ENCODE results near the gene SENP1. TPM values are rescaled to one million over a fixed set of nuclear protein-coding genes. Genes with fewer than 3 reads are reported as not detected.
A peak's percentile ranks its signal among the peaks of the same experiment; 100 is the strongest.

Gene SENP1
- total and polyA plus RNA-seq, 4 experiments from 2014 or later, result 6.1 to 35.1 (median 19.3) TPM

- Histone ChIP-seq H3K4me1 (ENCODE audit: insufficient read depth, low read length) (no peaks in the 10 kb centered on the region), H3K9me3 (ENCODE audit: control insufficient read depth in 1 of 2, low read length in 2 of 2) (no peaks in the 10 kb centered on the region), H3K27ac (ENCODE audit: low read depth, low read length) (no peak overlapping the region), H3K4me3 (ENCODE audit: low read length in 2 of 2) (no peak overlapping the region), H3K36me3 (ENCODE audit: insufficient read depth, low read length) (peaks cover 26% of the 10 kb centered on the region), H3K27me3 (ENCODE audit: insufficient read depth, low read length) (no peaks in the 10 kb centered on the region)
- ChIA-PET CTCF (ENCODE audit: partially characterized antibody) (interaction anchor here (1.0 to 1.7 kb wide), 2 partner anchors 9 to 86 kb away, joined by 3 to 5 read pairs; no protein-coding TSS in a partner anchor), POLR2A (ENCODE audit: partially characterized antibody) (no interaction called here)
- Mint-ChIP-seq H3K27ac (peak overlapping the region in 1 of 7 donors; percentile 36), H3K4me3 (no peak overlapping the region), H3K27me3 (no peaks in the 10 kb centered on the region), H3K4me1 (no peaks in the 10 kb centered on the region), H3K9me3 (no peaks in the 10 kb centered on the region), H3K36me3 (peaks cover 32 to 64% of the 10 kb centered on the region in 2 donors)
- intact Hi-C loops (cut with micrococcal nuclease), result no loop called here
- DNase-seq, result no peak
Measured at GRCh38 chr12:48078901-48079300, 27.0 kb downstream of the SENP1 start.

- H3K27me3 Mint-ChIP-seq, result no peaks in the 10 kb centered on the region
- intact Hi-C loops (cut with micrococcal nuclease), result no loop called here
- H3K9me3 Mint-ChIP-seq, result no peaks in the 10 kb centered on the region
- no peak for DNase-seq
- CTCF ChIA-PET (ENCODE audit: partially characterized antibody), result no interaction called here
- H3K27ac Mint-ChIP-seq, result peak overlapping the region in 2 of 7 donors; percentile 15 to 25
- no peaks in the 10 kb centered on the region for H3K27me3 ChIP-seq (ENCODE audit: insufficient read depth, low read length)
- POLR2A ChIA-PET (ENCODE audit: partially characterized antibody), result interaction anchor here (0.6 kb wide), 1 partner anchor 12 kb away, joined by 3 read pairs; no protein-coding TSS in a partner anchor
- no peaks in the 10 kb centered on the region for H3K4me1 Mint-ChIP-seq
- H3K27ac ChIP-seq (ENCODE audit: low read depth, low read length), result no peak overlapping the region
- peaks cover 34 to 58% of the 10 kb centered on the region in 2 donors for H3K36me3 Mint-ChIP-seq
- H3K4me1 ChIP-seq (ENCODE audit: insufficient read depth, low read length), result no peaks in the 10 kb centered on the region
- no peaks in the 10 kb centered on the region for H3K9me3 ChIP-seq (ENCODE audit: control insufficient read depth in 1 of 2, low read length in 2 of 2)
- peaks cover 23% of the 10 kb centered on the region for H3K36me3 ChIP-seq (ENCODE audit: insufficient read depth, low read length)
- no peak overlapping the region for H3K4me3 ChIP-seq (ENCODE audit: low read length in 2 of 2)
- no peak overlapping the region for H3K4me3 Mint-ChIP-seq
Measured at GRCh38 chr12:48077111-48077510, 28.8 kb downstream of the SENP1 start.

- Mint-ChIP-seq H3K4me1 (no peaks in the 10 kb centered on the region), H3K27ac (no peak overlapping the region), H3K9me3 (no peaks in the 10 kb centered on the region), H3K27me3 (no peaks in the 10 kb centered on the region), H3K36me3 (peaks cover 37 to 54% of the 10 kb centered on the region in 2 donors), H3K4me3 (no peak overlapping the region)
- H3K36me3 ChIP-seq (ENCODE audit: insufficient read depth, low read length), result peaks cover 23% of the 10 kb centered on the region
- H3K27me3 ChIP-seq (ENCODE audit: insufficient read depth, low read length), result no peaks in the 10 kb centered on the region
- H3K27ac ChIP-seq (ENCODE audit: low read depth, low read length), result no peak overlapping the region
- intact Hi-C loops (cut with micrococcal nuclease), result no loop called here
- no peak for DNase-seq
- H3K4me1 ChIP-seq (ENCODE audit: insufficient read depth, low read length), result no peaks in the 10 kb centered on the region
- H3K4me3 ChIP-seq (ENCODE audit: low read length in 2 of 2), result no peak overlapping the region
- CTCF ChIA-PET (ENCODE audit: partially characterized antibody), result no interaction called here
- POLR2A ChIA-PET (ENCODE audit: partially characterized antibody), result no interaction called here
- H3K9me3 ChIP-seq (ENCODE audit: control insufficient read depth in 1 of 2, low read length in 2 of 2), result no peaks in the 10 kb centered on the region
Measured at GRCh38 chr12:48075832-48076231, 30.0 kb downstream of the SENP1 start.

DNA sequence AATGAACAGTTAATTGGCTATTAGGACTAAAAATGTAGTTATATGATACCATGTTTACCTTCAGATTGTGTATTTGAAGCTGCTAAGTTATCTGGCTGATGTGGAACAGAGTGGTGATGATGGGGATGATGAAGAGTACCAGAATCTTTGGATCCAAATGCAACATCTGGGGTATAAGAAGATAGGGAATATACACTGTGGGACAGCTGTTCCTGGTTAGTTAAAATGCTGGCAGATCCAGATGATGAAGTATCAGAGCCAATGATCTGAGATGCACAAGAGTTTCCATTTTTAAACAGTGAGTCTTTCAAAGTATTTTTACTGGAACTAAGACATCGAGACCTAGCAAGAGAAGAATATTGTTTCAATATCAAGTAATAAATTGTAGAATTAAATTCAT is 31.6 kb downstream of the SENP1 start:
- peak overlapping the region in 1 of 7 donors; percentile 28 for H3K27ac Mint-ChIP-seq
- Histone ChIP-seq H3K4me3 (ENCODE audit: low read length in 2 of 2) (no peak overlapping the region), H3K36me3 (ENCODE audit: insufficient read depth, low read length) (peaks cover 35% of the 10 kb centered on the region), H3K4me1 (ENCODE audit: insufficient read depth, low read length) (no peaks in the 10 kb centered on the region), H3K27ac (ENCODE audit: low read depth, low read length) (no peak overlapping the region), H3K9me3 (ENCODE audit: control insufficient read depth in 1 of 2, low read length in 2 of 2) (no peaks in the 10 kb centered on the region), H3K27me3 (ENCODE audit: insufficient read depth, low read length) (no peaks in the 10 kb centered on the region)
- H3K27me3 Mint-ChIP-seq, result no peaks in the 10 kb centered on the region
- intact Hi-C loops (cut with micrococcal nuclease), result no loop called here
- no peak for DNase-seq
- ChIA-PET POLR2A (ENCODE audit: partially characterized antibody) (no interaction called here), CTCF (ENCODE audit: partially characterized antibody) (no interaction called here)
- peaks cover 44 to 59% of the 10 kb centered on the region in 2 donors for H3K36me3 Mint-ChIP-seq
- no peaks in the 10 kb centered on the region for H3K9me3 Mint-ChIP-seq
- no peaks in the 10 kb centered on the region for H3K4me1 Mint-ChIP-seq
- no peak overlapping the region for H3K4me3 Mint-ChIP-seq

DNA sequence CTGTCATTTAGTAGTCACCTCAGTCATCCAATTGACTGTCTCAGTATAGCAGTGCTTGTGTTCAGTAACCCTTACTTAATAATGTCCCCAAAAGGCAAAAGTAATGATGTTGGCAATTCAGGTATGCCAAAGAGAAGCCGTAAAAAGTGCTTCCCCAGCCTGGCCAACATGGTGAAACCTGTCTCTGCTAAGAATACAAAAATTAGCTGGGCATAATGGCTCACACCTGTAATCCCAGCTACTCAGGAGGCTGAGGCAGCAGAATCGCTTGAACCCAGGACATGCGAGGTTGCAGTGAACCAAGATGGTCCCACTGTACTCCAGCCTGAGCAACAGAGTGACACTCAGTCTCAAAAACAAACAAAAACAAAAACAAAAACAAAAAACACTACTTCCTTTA is 33.6 kb downstream of the SENP1 start:
- H3K9me3 Mint-ChIP-seq, result no peaks in the 10 kb centered on the region
- H3K36me3 Mint-ChIP-seq, result peaks cover 47 to 58% of the 10 kb centered on the region in 2 donors
- no peak overlapping the region for H3K27ac ChIP-seq (ENCODE audit: low read depth, low read length)
- no peaks in the 10 kb centered on the region for H3K4me1 ChIP-seq (ENCODE audit: insufficient read depth, low read length)
- CTCF ChIA-PET (ENCODE audit: partially characterized antibody), result no interaction called here
- intact Hi-C loops (cut with micrococcal nuclease), result no loop called here
- H3K36me3 ChIP-seq (ENCODE audit: insufficient read depth, low read length), result peaks cover 39% of the 10 kb centered on the region
- H3K4me1 Mint-ChIP-seq, result no peaks in the 10 kb centered on the region
- no peaks in the 10 kb centered on the region for H3K27me3 Mint-ChIP-seq
- no peak for DNase-seq
- POLR2A ChIA-PET (ENCODE audit: partially characterized antibody), result no interaction called here
- H3K27me3 ChIP-seq (ENCODE audit: insufficient read depth, low read length), result no peaks in the 10 kb centered on the region
- no peaks in the 10 kb centered on the region for H3K9me3 ChIP-seq (ENCODE audit: control insufficient read depth in 1 of 2, low read length in 2 of 2)
- no peak overlapping the region for H3K27ac Mint-ChIP-seq
- H3K4me3 Mint-ChIP-seq, result no peak overlapping the region
- H3K4me3 ChIP-seq (ENCODE audit: low read length in 2 of 2), result no peak overlapping the region

GRCh38 chr12:48071808-48072207 is 34.1 kb downstream of the SENP1 start:
- POLR2A ChIA-PET (ENCODE audit: partially characterized antibody), result no interaction called here
- no peak overlapping the region for H3K4me3 Mint-ChIP-seq

DNA sequence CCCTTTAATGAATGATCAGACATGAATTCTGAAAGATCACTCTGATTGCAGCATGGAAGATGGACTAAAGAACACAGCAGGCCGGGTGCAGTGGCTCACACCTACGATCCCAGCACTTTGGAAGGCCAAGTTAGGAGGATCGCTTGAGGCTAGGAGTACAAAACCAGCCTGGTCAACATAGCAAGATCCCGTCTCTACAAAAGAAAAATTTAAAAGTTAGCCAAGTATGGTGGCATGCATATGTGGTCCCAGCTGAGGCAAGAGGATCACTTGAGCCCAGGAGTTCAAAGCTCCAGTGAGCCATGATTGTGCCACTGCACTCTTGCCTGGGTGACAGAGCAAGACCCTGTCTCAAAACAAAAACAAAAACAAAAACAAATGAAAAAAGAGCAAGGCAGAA is 35.1 kb downstream of the SENP1 start:
- peaks cover 47 to 59% of the 10 kb centered on the region in 2 donors for H3K36me3 Mint-ChIP-seq

More at GRCh38 chr12:48071808-48072207, 34.1 kb downstream of the SENP1 start:
- no peaks in the 10 kb centered on the region for H3K9me3 Mint-ChIP-seq
- intact Hi-C loops (cut with micrococcal nuclease), result no loop called here
- H3K4me3 ChIP-seq (ENCODE audit: low read length in 2 of 2), result no peak overlapping the region
- CTCF ChIA-PET (ENCODE audit: partially characterized antibody), result no interaction called here
- no peaks in the 10 kb centered on the region for H3K9me3 ChIP-seq (ENCODE audit: control insufficient read depth in 1 of 2, low read length in 2 of 2)
- peaks cover 45 to 58% of the 10 kb centered on the region in 2 donors for H3K36me3 Mint-ChIP-seq
- DNase-seq, result no peak
- H3K4me1 Mint-ChIP-seq, result no peaks in the 10 kb centered on the region
- peaks cover 43% of the 10 kb centered on the region for H3K36me3 ChIP-seq (ENCODE audit: insufficient read depth, low read length)
- H3K27ac ChIP-seq (ENCODE audit: low read depth, low read length), result no peak overlapping the region
- no peaks in the 10 kb centered on the region for H3K27me3 Mint-ChIP-seq
- H3K27ac Mint-ChIP-seq, result no peak overlapping the region
- no peaks in the 10 kb centered on the region for H3K27me3 ChIP-seq (ENCODE audit: insufficient read depth, low read length)
- H3K4me1 ChIP-seq (ENCODE audit: insufficient read depth, low read length), result no peaks in the 10 kb centered on the region

More for the DNA sequence above, 35.1 kb downstream of the SENP1 start:
- no peaks in the 10 kb centered on the region for H3K4me1 Mint-ChIP-seq
- no peaks in the 10 kb centered on the region for H3K9me3 Mint-ChIP-seq
- intact Hi-C loops (cut with micrococcal nuclease), result no loop called here
- no peak overlapping the region for H3K4me3 Mint-ChIP-seq
- H3K27me3 Mint-ChIP-seq, result no peaks in the 10 kb centered on the region
- H3K9me3 ChIP-seq (ENCODE audit: control insufficient read depth in 1 of 2, low read length in 2 of 2), result no peaks in the 10 kb centered on the region
- no peaks in the 10 kb centered on the region for H3K4me1 ChIP-seq (ENCODE audit: insufficient read depth, low read length)
- H3K27me3 ChIP-seq (ENCODE audit: insufficient read depth, low read length), result no peaks in the 10 kb centered on the region
- H3K27ac Mint-ChIP-seq, result peak overlapping the region in 3 of 7 donors; percentile 13 to 81 (median 50)
- DNase-seq, result no peak
- ChIA-PET CTCF (ENCODE audit: partially characterized antibody) (interaction anchor here (1.4 kb wide), 1 partner anchor 119 kb away, joined by 3 read pairs; no protein-coding TSS in a partner anchor), POLR2A (ENCODE audit: partially characterized antibody) (no interaction called here)
- no peak overlapping the region for H3K4me3 ChIP-seq (ENCODE audit: low read length in 2 of 2)
- H3K36me3 ChIP-seq (ENCODE audit: insufficient read depth, low read length), result peaks cover 46% of the 10 kb centered on the region
- no peak overlapping the region for H3K27ac ChIP-seq (ENCODE audit: low read depth, low read length)
